Measurements from ENCODE around the gene CADPS2. TPM values are rescaled to one million over a fixed set of nuclear protein-coding genes. Genes with fewer than 3 reads are reported as not detected.

CADPS2 gene
- total RNA-seq, 1 donor from 2014 or later: 19.1 TPM

GRCh38 chr7:122803323-122803722 is 82.9 kb downstream of the CADPS2 start:
- peak overlapping the region; percentile 57 for H3K27ac Mint-ChIP-seq
- no peaks in the 10 kb centered on the region for H3K9me3 Mint-ChIP-seq
- peak; percentile 49 for DNase-seq (ENCODE audit: low spot score)
- H3K79me2 ChIP-seq (ENCODE audit: low read depth): no peaks in the 10 kb centered on the region
- no peaks in the 10 kb centered on the region for H3K36me3 Mint-ChIP-seq
- no peaks in the 10 kb centered on the region for H3K9me3 ChIP-seq (ENCODE audit: low read depth)
- H3F3A ChIP-seq (ENCODE audit: low read depth): peaks cover 5% of the 10 kb centered on the region
- TF ChIP-seq CTCF (IDR thresholded peaks at IDR 0.05) (peak; percentile 73), EZH2phosphoT487 (IDR thresholded peaks at IDR 0.05) (no peak)
- peaks cover 5% of the 10 kb centered on the region for H3K27me3 Mint-ChIP-seq (ENCODE audit: insufficient read depth, low read depth)
- H3K27me3 ChIP-seq: no peaks in the 10 kb centered on the region
- H3K4me1 ChIP-seq: peaks cover 13% of the 10 kb centered on the region
- H3K4me1 Mint-ChIP-seq: peaks cover 17% of the 10 kb centered on the region
- H3K36me3 ChIP-seq: no peaks in the 10 kb centered on the region
- H3K27ac ChIP-seq: no peak overlapping the region
- H3K4me3 ChIP-seq: no peak overlapping the region
- H4K20me1 ChIP-seq (ENCODE audit: low read depth): no peaks in the 10 kb centered on the region
- H2AFZ ChIP-seq (replicated peaks): peak overlapping the region; percentile 51
- no peak overlapping the region for H3K4me2 ChIP-seq
- H3K9ac ChIP-seq: no peak overlapping the region
- no peak overlapping the region for H3K4me3 Mint-ChIP-seq

GRCh38 chr7:122802301-122802751 is 83.9 kb downstream of the CADPS2 start:
- peak overlapping the region; percentile 18 for H2AFZ ChIP-seq (replicated peaks)
- no peak overlapping the region for H3K4me2 ChIP-seq
- no peak overlapping the region for H3K9ac ChIP-seq
- no peak overlapping the region for H3K4me3 ChIP-seq
- no peaks in the 10 kb centered on the region for H3K36me3 Mint-ChIP-seq
- H3K9me3 ChIP-seq (ENCODE audit: low read depth): no peaks in the 10 kb centered on the region
- H3K27ac Mint-ChIP-seq: peak overlapping the region; percentile 9
- H3K4me3 Mint-ChIP-seq: no peak overlapping the region
- H4K20me1 ChIP-seq (ENCODE audit: low read depth): no peaks in the 10 kb centered on the region
- no peak overlapping the region for H3K27ac ChIP-seq
- peaks cover 17% of the 10 kb centered on the region for H3K4me1 Mint-ChIP-seq
- H3K79me2 ChIP-seq (ENCODE audit: low read depth): no peaks in the 10 kb centered on the region
- TF ChIP-seq EZH2phosphoT487 (IDR thresholded peaks at IDR 0.05) (no peak), EZH2 (IDR thresholded peaks at IDR 0.05) (no peak), CTCF (IDR thresholded peaks at IDR 0.05) (no peak)
- no peaks in the 10 kb centered on the region for H3K9me3 Mint-ChIP-seq
- no peaks in the 10 kb centered on the region for H3K36me3 ChIP-seq
- H3K27me3 ChIP-seq: no peaks in the 10 kb centered on the region
- peaks cover 13% of the 10 kb centered on the region for H3K4me1 ChIP-seq
- peaks cover 5% of the 10 kb centered on the region for H3F3A ChIP-seq (ENCODE audit: low read depth)
- DNase-seq (ENCODE audit: low spot score): no peak
- H3K27me3 Mint-ChIP-seq (ENCODE audit: insufficient read depth, low read depth): peaks cover 2% of the 10 kb centered on the region

- no peak overlapping the region for H3K4me3 Mint-ChIP-seq
- no peak overlapping the region for H3K27ac ChIP-seq
- H3K27ac Mint-ChIP-seq: no peak overlapping the region
- TF ChIP-seq EZH2 (IDR thresholded peaks at IDR 0.05) (no peak), EZH2phosphoT487 (IDR thresholded peaks at IDR 0.05) (no peak), CTCF (IDR thresholded peaks at IDR 0.05) (no peak)
- peaks cover 37% of the 10 kb centered on the region for H3F3A ChIP-seq (ENCODE audit: low read depth)
- H3K4me1 ChIP-seq: peaks cover 57% of the 10 kb centered on the region
- no peak overlapping the region for H3K9ac ChIP-seq
- no peaks in the 10 kb centered on the region for H3K27me3 Mint-ChIP-seq (ENCODE audit: insufficient read depth, low read depth)
- no peaks in the 10 kb centered on the region for H3K36me3 ChIP-seq
- H3K9me3 ChIP-seq (ENCODE audit: low read depth): no peaks in the 10 kb centered on the region
- no peak overlapping the region for H2AFZ ChIP-seq (replicated peaks)
- no peak overlapping the region for H3K4me3 ChIP-seq
- peak overlapping the region; percentile 39 for H3K4me2 ChIP-seq
- H3K27me3 ChIP-seq: no peaks in the 10 kb centered on the region
- H3K79me2 ChIP-seq (ENCODE audit: low read depth): no peaks in the 10 kb centered on the region
- peaks cover 3% of the 10 kb centered on the region for H3K36me3 Mint-ChIP-seq
- peak; percentile 55 for DNase-seq (ENCODE audit: low spot score)
- H3K9me3 Mint-ChIP-seq: peaks cover 10% of the 10 kb centered on the region
- H4K20me1 ChIP-seq (ENCODE audit: low read depth): peaks cover 3% of the 10 kb centered on the region
- peaks cover 11% of the 10 kb centered on the region for H3K4me1 Mint-ChIP-seq
Measured at GRCh38 chr7:122791959-122792545, 94.2 kb downstream of the CADPS2 start.

Data from neural progenitor cell (in vitro differentiated cells).